ENCODE results near the gene C6orf62.

DNA sequence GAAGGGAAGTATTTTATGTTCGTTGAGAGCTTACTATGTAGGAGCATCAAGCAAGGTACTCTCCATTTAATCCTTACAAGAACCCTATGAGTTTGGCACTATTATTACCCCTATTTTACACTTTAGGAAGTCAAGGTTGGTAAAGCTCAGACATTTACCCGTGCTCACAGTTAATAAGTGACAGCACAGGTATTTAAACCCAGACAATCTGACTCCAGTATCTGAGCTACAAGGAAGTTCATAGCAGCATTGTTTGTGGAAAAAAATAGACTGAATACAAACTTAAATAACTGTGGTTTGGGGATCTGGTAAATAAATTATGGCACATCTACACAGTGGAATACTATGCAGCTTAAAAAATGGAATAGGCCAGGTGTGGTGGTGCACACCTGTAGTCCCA lies 34.6 kb upstream of the C6orf62 start:
- TF ChIP-seq, protein P1, sequence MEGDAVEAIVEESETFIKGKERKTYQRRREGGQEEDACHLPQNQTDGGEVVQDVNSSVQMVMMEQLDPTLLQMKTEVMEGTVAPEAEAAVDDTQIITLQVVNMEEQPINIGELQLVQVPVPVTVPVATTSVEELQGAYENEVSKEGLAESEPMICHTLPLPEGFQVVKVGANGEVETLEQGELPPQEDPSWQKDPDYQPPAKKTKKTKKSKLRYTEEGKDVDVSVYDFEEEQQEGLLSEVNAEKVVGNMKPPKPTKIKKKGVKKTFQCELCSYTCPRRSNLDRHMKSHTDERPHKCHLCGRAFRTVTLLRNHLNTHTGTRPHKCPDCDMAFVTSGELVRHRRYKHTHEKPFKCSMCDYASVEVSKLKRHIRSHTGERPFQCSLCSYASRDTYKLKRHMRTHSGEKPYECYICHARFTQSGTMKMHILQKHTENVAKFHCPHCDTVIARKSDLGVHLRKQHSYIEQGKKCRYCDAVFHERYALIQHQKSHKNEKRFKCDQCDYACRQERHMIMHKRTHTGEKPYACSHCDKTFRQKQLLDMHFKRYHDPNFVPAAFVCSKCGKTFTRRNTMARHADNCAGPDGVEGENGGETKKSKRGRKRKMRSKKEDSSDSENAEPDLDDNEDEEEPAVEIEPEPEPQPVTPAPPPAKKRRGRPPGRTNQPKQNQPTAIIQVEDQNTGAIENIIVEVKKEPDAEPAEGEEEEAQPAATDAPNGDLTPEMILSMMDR (IDR thresholded peaks at IDR 0.05; ENCODE audit: low read depth, low read length, missing input control): no peak
- TF ChIP-seq RAD21 (IDR thresholded peaks at IDR 0.05): no peak
- TF ChIP-seq, protein P2, sequence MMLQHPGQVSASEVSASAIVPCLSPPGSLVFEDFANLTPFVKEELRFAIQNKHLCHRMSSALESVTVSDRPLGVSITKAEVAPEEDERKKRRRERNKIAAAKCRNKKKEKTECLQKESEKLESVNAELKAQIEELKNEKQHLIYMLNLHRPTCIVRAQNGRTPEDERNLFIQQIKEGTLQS (IDR thresholded peaks at IDR 0.05): no peak
- TF ChIP-seq JUND (IDR thresholded peaks at IDR 0.05): no peak
- TF ChIP-seq EGR1 (IDR thresholded peaks at IDR 0.05; ENCODE audit: low read depth in 2 of 2): no peak
- TF ChIP-seq, protein P3, sequence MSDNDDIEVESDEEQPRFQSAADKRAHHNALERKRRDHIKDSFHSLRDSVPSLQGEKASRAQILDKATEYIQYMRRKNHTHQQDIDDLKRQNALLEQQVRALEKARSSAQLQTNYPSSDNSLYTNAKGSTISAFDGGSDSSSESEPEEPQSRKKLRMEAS (IDR thresholded peaks at IDR 0.05): no peak
- TF ChIP-seq, protein P4, sequence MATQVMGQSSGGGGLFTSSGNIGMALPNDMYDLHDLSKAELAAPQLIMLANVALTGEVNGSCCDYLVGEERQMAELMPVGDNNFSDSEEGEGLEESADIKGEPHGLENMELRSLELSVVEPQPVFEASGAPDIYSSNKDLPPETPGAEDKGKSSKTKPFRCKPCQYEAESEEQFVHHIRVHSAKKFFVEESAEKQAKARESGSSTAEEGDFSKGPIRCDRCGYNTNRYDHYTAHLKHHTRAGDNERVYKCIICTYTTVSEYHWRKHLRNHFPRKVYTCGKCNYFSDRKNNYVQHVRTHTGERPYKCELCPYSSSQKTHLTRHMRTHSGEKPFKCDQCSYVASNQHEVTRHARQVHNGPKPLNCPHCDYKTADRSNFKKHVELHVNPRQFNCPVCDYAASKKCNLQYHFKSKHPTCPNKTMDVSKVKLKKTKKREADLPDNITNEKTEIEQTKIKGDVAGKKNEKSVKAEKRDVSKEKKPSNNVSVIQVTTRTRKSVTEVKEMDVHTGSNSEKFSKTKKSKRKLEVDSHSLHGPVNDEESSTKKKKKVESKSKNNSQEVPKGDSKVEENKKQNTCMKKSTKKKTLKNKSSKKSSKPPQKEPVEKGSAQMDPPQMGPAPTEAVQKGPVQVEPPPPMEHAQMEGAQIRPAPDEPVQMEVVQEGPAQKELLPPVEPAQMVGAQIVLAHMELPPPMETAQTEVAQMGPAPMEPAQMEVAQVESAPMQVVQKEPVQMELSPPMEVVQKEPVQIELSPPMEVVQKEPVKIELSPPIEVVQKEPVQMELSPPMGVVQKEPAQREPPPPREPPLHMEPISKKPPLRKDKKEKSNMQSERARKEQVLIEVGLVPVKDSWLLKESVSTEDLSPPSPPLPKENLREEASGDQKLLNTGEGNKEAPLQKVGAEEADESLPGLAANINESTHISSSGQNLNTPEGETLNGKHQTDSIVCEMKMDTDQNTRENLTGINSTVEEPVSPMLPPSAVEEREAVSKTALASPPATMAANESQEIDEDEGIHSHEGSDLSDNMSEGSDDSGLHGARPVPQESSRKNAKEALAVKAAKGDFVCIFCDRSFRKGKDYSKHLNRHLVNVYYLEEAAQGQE (IDR thresholded peaks at IDR 0.05): no peak
- no peak for TF ChIP-seq SP1 (IDR thresholded peaks at IDR 0.05)
- no peak for TF ChIP-seq YY1 (IDR thresholded peaks at IDR 0.05)
- no peak for TF ChIP-seq FOXA2 (IDR thresholded peaks at IDR 0.05)
- TF ChIP-seq, protein P5, sequence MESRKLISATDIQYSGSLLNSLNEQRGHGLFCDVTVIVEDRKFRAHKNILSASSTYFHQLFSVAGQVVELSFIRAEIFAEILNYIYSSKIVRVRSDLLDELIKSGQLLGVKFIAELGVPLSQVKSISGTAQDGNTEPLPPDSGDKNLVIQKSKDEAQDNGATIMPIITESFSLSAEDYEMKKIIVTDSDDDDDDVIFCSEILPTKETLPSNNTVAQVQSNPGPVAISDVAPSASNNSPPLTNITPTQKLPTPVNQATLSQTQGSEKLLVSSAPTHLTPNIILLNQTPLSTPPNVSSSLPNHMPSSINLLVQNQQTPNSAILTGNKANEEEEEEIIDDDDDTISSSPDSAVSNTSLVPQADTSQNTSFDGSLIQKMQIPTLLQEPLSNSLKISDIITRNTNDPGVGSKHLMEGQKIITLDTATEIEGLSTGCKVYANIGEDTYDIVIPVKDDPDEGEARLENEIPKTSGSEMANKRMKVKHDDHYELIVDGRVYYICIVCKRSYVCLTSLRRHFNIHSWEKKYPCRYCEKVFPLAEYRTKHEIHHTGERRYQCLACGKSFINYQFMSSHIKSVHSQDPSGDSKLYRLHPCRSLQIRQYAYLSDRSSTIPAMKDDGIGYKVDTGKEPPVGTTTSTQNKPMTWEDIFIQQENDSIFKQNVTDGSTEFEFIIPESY (IDR thresholded peaks at IDR 0.05): no peak
- no peak for TF ChIP-seq RXRA (IDR thresholded peaks at IDR 0.05)
- TF ChIP-seq HNF4G (IDR thresholded peaks at IDR 0.05): no peak

All from liver (tissue), 3 donors.